NT2/D1 (cell line): ENCODE measurements around the gene SRC.

Source experiments
- SUZ12 ChIP-seq: IDR thresholded peaks from 2 replicates; pipeline ENCODE4 v1.6.1; 2011; ENCODE audit not compliant: insufficient read length, insufficient read depth; ENCODE audit errors: extremely low read depth
- YY1 ChIP-seq: IDR thresholded peaks from 2 replicates; pipeline ENCODE4 v1.6.1; 2011; ENCODE audit not compliant: insufficient read length, insufficient read depth
- ZNF274 ChIP-seq: IDR thresholded peaks from 2 replicates; pipeline ENCODE4 v1.6.1; 2011; ENCODE audit warnings: mild to moderate bottlenecking, low read depth, low read length

DNA sequence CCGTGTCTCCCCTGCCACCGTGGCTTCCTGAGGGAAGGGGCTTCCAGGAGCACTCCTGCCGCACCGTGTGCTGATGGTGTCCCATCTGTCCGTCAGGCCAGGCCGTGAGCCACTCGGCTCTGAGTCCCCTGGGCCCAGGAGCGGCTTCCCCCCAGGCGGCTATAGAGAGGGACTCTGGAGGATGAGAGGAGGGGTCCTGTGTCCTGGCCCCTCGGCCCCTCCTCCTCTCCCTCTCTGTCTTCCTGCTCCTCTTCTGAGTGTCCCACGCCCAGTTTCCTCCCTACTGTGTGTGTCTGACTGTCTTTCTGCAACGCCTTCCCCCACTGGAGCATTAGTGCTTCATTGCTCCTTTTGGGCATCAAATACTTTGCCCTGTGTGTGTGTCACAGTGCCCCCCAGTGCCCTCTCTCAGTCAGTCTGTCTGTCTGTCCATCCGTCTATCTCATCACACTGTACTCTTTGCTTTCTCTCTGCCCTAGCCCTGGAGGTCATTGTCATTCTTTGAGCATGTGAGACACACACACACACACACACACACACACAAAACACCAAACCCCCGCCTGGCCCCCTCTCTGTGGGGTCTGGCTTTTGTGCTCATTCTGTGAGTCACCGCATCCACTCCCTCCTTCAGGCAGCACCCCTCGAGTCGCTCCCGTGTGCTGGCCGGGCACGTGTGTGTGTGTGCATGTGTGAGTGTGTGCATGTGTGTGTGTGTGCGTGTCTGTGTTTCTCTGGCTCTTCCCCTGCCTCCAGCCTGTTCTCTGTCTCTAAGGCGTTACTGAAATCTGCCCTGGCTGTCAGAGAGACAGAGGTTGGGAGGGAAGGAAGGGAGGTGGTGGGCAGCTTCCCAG is 71.9 kb downstream of the SRC start:
- TF ChIP-seq YY1 (no peak), ZNF274 (no peak), SUZ12 (no peak)
